Fibroblast of skin of left biceps (primary cell): ENCODE data around the gene SPO11.
"Not testable (repeated sequence)": the region's sequence is repeated elsewhere in the genome, so short reads cannot be mapped to it uniquely, and the experiment has no call there.

Source experiments
- DNase-seq, 2 experiments: peaks; one replicate each; pipeline ENCODE4 v3.0.0-alpha.2; 2013; ENCODE audit warnings: low read depth in 2 of 2

SPO11 gene

GRCh38 chr20:57341663-57342062 lies 12.1 kb downstream of the SPO11 start:
- no peak for DNase-seq

GRCh38 chr20:57342829-57343228 lies 13.2 kb downstream of the SPO11 start:
- no peak for DNase-seq

GRCh38 chr20:57346477-57346876 lies 16.9 kb downstream of the SPO11 start:
- peak; percentile 33 to 42 for DNase-seq

GRCh38 chr20:57347393-57347792 lies 17.8 kb downstream of the SPO11 start:
- no peak for DNase-seq

GRCh38 chr20:57348200-57348921 lies 18.8 kb downstream of the SPO11 start:
- not testable (repeated sequence) for DNase-seq

GRCh38 chr20:57348922-57349574 lies 19.4 kb downstream of the SPO11 start:
- DNase-seq: not testable (repeated sequence)

- no peak for DNase-seq
Observed at GRCh38 chr20:57350081-57350710, 20.6 kb downstream of the SPO11 start.

GRCh38 chr20:57350726-57351041 lies 21.1 kb downstream of the SPO11 start:
- not testable (repeated sequence) for DNase-seq

- peak; percentile 68 to 69 for DNase-seq
Observed at GRCh38 chr20:57351042-57351783, 21.6 kb downstream of the SPO11 start, which contains the start of gene RAE1. Gene RAE1 (plus strand): TSS chr20:57351255. CDS start chr20:57354039, 2,784 bp downstream.

GRCh38 chr20:57352305-57352704 lies 22.7 kb downstream of the SPO11 start:
- DNase-seq: no peak

GRCh38 chr20:57353351-57353750 lies 23.7 kb downstream of the SPO11 start:
- DNase-seq: no peak

- DNase-seq: peak; percentile 40 to 50
Observed at GRCh38 chr20:57361517-57361916, 31.9 kb downstream of the SPO11 start.

GRCh38 chr20:57364451-57364850 lies 34.8 kb downstream of the SPO11 start:
- DNase-seq: no peak

- no peak for DNase-seq
Observed at GRCh38 chr20:57369596-57369995, 40.0 kb downstream of the SPO11 start.

GRCh38 chr20:57370316-57370715 lies 40.7 kb downstream of the SPO11 start:
- DNase-seq: no peak

GRCh38 chr20:57371363-57371762 lies 41.8 kb downstream of the SPO11 start:
- DNase-seq: no peak

- no peak for DNase-seq
Observed at GRCh38 chr20:57372157-57372556, 42.6 kb downstream of the SPO11 start.

- no peak for DNase-seq
Observed at GRCh38 chr20:57372581-57373350, 43.2 kb downstream of the SPO11 start.

GRCh38 chr20:57374343-57374930 lies 44.8 kb downstream of the SPO11 start:
- DNase-seq: no peak

- no peak for DNase-seq
Observed at GRCh38 chr20:57374931-57375651, 45.5 kb downstream of the SPO11 start.
